GM19463 (cell line): Measurements from ENCODE around the gene CLDN15.
"Not testable (repeated sequence)": the region's sequence is repeated elsewhere in the genome, so short reads cannot be mapped to it uniquely, and the experiment has no call there.

Experiments used
- ATAC-seq: cut with Tn5 transposase; IDR thresholded peaks from one replicate; pipeline ENCODE4 v1.9.1; 2021; ENCODE audit warnings: mild to moderate bottlenecking, moderate library complexity; ENCODE audit not compliant: unreplicated experiment

CLDN15 gene

GRCh38 chr7:101200504-101200861 lies 37.1 kb downstream of the CLDN15 start:
- ATAC-seq = no peak

- not testable (repeated sequence) for ATAC-seq
These were observed 38.1 kb downstream of the CLDN15 start for GRCh38 chr7:101199522-101199921.

- ATAC-seq = no peak
These were observed 39.1 kb downstream of the CLDN15 start for GRCh38 chr7:101198476-101198875.

GRCh38 chr7:101197991-101198390 lies 39.6 kb downstream of the CLDN15 start:
- no peak for ATAC-seq

- no peak for ATAC-seq
These were observed 41.7 kb downstream of the CLDN15 start for GRCh38 chr7:101195884-101196283.

- ATAC-seq = no peak
These were observed 48.5 kb downstream of the CLDN15 start for GRCh38 chr7:101189109-101189508.

- ATAC-seq = no peak
These were observed 50.7 kb downstream of the CLDN15 start for GRCh38 chr7:101186844-101187428.

GRCh38 chr7:101186194-101186593 lies 51.4 kb downstream of the CLDN15 start:
- ATAC-seq = no peak

- no peak for ATAC-seq
These were observed 52.3 kb downstream of the CLDN15 start for GRCh38 chr7:101185258-101185839.
